ENCODE measurements around the gene STIM2. TPM values are rescaled to one million over a fixed set of nuclear protein-coding genes. Genes with fewer than 3 reads are reported as not detected.

STIM2 gene
- total and polyA plus RNA-seq, 2 donors (not counting 1 experiment from before 2014, with no cell fraction given), result 48.6 to 96.0 TPM

DNA sequence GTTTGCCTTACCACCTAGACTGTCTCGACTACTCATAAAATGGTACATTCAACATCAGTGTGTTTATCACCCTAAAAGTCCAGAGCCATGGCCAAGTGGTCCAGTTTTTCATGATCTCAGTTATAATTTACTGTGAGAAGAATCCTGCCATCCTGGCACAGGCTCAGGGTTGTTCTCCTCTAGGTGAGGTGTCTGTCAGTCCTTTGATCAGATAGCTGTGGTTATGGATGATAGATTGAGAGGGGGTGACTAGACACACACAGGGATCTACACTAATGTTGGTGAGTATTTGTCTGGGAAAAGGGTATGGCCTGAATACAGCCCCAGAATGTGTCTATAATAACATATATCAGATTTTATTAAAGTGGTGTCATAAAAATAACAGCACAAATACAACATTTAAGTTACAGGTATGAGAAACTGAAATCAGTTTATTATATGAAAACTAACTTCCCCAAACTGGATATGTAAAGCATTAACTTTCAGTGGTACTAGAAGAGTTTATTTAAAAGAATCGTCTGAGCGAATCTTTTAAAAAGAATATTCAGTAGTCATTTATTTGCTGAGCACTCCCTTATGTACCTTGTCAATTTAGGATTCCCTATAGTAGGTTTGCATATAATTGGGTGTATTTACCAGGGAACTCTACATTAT, 93.3 kb downstream of the STIM2 start:
- Histone ChIP-seq H2AFZ (ENCODE audit: insufficient read depth, low read depth, low read length, poor library complexity, severe bottlenecking) (no peak overlapping the region), H3K36me3 (replicated peaks in 1 of 2; ENCODE audit: control extremely low read depth in 1 of 2, control insufficient read depth in 1 of 2, extremely low read depth in 1 of 2, insufficient read depth in 2 of 2, low read length in 1 of 2) (peaks cover 0 to 12% of the 10 kb centered on the region in 2 experiments), H3K9ac (ENCODE audit: low read length) (no peak overlapping the region), H4K20me1 (ENCODE audit: control insufficient read depth, insufficient read depth, low read length, poor library complexity, severe bottlenecking) (peaks cover 26% of the 10 kb centered on the region), H3K4me3 (ENCODE audit: control extremely low read depth in 1 of 5, extremely low read depth in 1 of 5, insufficient read depth in 1 of 5, low read depth in 2 of 5, low read length in 4 of 5) (peak overlapping the region in 1 of 5 experiments; percentile 8), H3K4me1 (ENCODE audit: control insufficient read depth in 2 of 2, insufficient read depth in 2 of 2, low read length in 2 of 2) (peaks cover 7 to 19% of the 10 kb centered on the region in 2 donors), H3K27me3 (replicated peaks in 1 of 4; ENCODE audit: control extremely low read depth in 1 of 4, control insufficient read depth in 3 of 4, insufficient read depth in 4 of 4, low read length in 3 of 4) (no peaks in the 10 kb centered on the region), H3K9me3 (ENCODE audit: control extremely low read depth in 1 of 3, control insufficient read depth in 2 of 3, insufficient read depth in 1 of 3, low read length in 2 of 3) (peaks cover 0 to 5% (median 3%) of the 10 kb centered on the region in 3 donors), H3K27ac (ENCODE audit: low read length in 2 of 2) (peak overlapping the region; percentile 28 to 44), H3K79me2 (ENCODE audit: control insufficient read depth, insufficient read depth, low read length) (peaks cover 80% of the 10 kb centered on the region), H3K4me2 (replicated peaks; ENCODE audit: low read depth, low read length, poor library complexity, severe bottlenecking) (peak overlapping the region; percentile 50)
- intact Hi-C loops (cut with micrococcal nuclease), result loop anchor here (5.0 kb wide), 1 partner anchor 38 kb away; no protein-coding TSS in a partner anchor
- TF ChIP-seq, protein P1, sequence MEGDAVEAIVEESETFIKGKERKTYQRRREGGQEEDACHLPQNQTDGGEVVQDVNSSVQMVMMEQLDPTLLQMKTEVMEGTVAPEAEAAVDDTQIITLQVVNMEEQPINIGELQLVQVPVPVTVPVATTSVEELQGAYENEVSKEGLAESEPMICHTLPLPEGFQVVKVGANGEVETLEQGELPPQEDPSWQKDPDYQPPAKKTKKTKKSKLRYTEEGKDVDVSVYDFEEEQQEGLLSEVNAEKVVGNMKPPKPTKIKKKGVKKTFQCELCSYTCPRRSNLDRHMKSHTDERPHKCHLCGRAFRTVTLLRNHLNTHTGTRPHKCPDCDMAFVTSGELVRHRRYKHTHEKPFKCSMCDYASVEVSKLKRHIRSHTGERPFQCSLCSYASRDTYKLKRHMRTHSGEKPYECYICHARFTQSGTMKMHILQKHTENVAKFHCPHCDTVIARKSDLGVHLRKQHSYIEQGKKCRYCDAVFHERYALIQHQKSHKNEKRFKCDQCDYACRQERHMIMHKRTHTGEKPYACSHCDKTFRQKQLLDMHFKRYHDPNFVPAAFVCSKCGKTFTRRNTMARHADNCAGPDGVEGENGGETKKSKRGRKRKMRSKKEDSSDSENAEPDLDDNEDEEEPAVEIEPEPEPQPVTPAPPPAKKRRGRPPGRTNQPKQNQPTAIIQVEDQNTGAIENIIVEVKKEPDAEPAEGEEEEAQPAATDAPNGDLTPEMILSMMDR (IDR thresholded peaks at IDR 0.05), result no peak
- no peak for TF ChIP-seq EZH2 (IDR thresholded peaks at IDR 0.05; ENCODE audit: borderline replicate concordance, insufficient read depth, low read depth, low read length, poor library complexity, severe bottlenecking)
- ATAC-seq (ENCODE audit: low read depth) (no peak), DNase-seq (peak; percentile 27)
- H3K27ac Mint-ChIP-seq, result peak overlapping the region; percentile 66
- no peaks in the 10 kb centered on the region for H3K27me3 Mint-ChIP-seq
- peaks cover 32% of the 10 kb centered on the region for H3K4me1 Mint-ChIP-seq
- 67% methylated on average over 1 of the region's 3 CpGs for WGBS (ENCODE audit: insufficient coverage)
- H3K9me3 Mint-ChIP-seq (ENCODE audit: insufficient read depth), result no peaks in the 10 kb centered on the region
- POLR2A ChIA-PET, result no interaction called here
- CTCF ChIA-PET, result no interaction called here
- peak overlapping the region; percentile 49 for H3K4me3 Mint-ChIP-seq

GRCh38 chr4:26955241-26955640, 94.6 kb downstream of the STIM2 start:
- peaks cover 0 to 5% (median 3%) of the 10 kb centered on the region in 3 donors for H3K9me3 ChIP-seq (ENCODE audit: control extremely low read depth in 1 of 3, control insufficient read depth in 2 of 3, insufficient read depth in 1 of 3, low read length in 2 of 3)
- Mint-ChIP-seq H3K27ac (no peak overlapping the region), H3K9me3 (ENCODE audit: insufficient read depth) (no peaks in the 10 kb centered on the region), H3K4me1 (peaks cover 39% of the 10 kb centered on the region), H3K4me3 (no peak overlapping the region), H3K27me3 (no peaks in the 10 kb centered on the region)
- H4K20me1 ChIP-seq (ENCODE audit: control insufficient read depth, insufficient read depth, low read length, poor library complexity, severe bottlenecking), result peaks cover 30% of the 10 kb centered on the region
- no peak overlapping the region for H3K4me3 ChIP-seq (ENCODE audit: control extremely low read depth in 1 of 5, extremely low read depth in 1 of 5, insufficient read depth in 1 of 5, low read depth in 2 of 5, low read length in 4 of 5)
- POLR2A ChIA-PET, result no interaction called here
- no peak overlapping the region for H3K9ac ChIP-seq (ENCODE audit: low read length)
- DNase-seq (no peak), ATAC-seq (ENCODE audit: low read depth) (no peak)
- WGBS (ENCODE audit: insufficient coverage), result no CpG with 5 or more reads among the region's 2 CpGs
- peaks cover 84% of the 10 kb centered on the region for H3K79me2 ChIP-seq (ENCODE audit: control insufficient read depth, insufficient read depth, low read length)
- peaks cover 7 to 19% of the 10 kb centered on the region in 2 donors for H3K4me1 ChIP-seq (ENCODE audit: control insufficient read depth in 2 of 2, insufficient read depth in 2 of 2, low read length in 2 of 2)
- H2AFZ ChIP-seq (ENCODE audit: insufficient read depth, low read depth, low read length, poor library complexity, severe bottlenecking), result no peak overlapping the region
- no peak overlapping the region for H3K4me2 ChIP-seq (replicated peaks; ENCODE audit: low read depth, low read length, poor library complexity, severe bottlenecking)
- no peaks in the 10 kb centered on the region for H3K27me3 ChIP-seq (replicated peaks in 1 of 4; ENCODE audit: control extremely low read depth in 1 of 4, control insufficient read depth in 3 of 4, insufficient read depth in 4 of 4, low read length in 3 of 4)
- peaks cover 0 to 14% of the 10 kb centered on the region in 2 experiments for H3K36me3 ChIP-seq (replicated peaks in 1 of 2; ENCODE audit: control extremely low read depth in 1 of 2, control insufficient read depth in 1 of 2, extremely low read depth in 1 of 2, insufficient read depth in 2 of 2, low read length in 1 of 2)
- CTCF ChIA-PET, result interaction anchor here (0.8 to 1.3 kb wide), 2 partner anchors 55 to 95 kb away, joined by 3 read pairs; partner anchors contain the start of gene STIM2
- H3K27ac ChIP-seq (ENCODE audit: low read length in 2 of 2), result no peak overlapping the region
- TF ChIP-seq, protein P1 (IDR thresholded peaks at IDR 0.05), result no peak
- no peak for TF ChIP-seq EZH2 (IDR thresholded peaks at IDR 0.05; ENCODE audit: borderline replicate concordance, insufficient read depth, low read depth, low read length, poor library complexity, severe bottlenecking)
- intact Hi-C loops (cut with micrococcal nuclease), result no loop called here

Measured in B cell (primary cell).